Trophoblast cell (in vitro differentiated cells and primary cell): ENCODE results near the gene BMPR2.

Experiments used
- DNase-seq, 2 donors: peaks; one replicate each; pipeline ENCODE4 v3.0.0-alpha.2; 2016
- H2AFZ ChIP-seq: 2 replicates; pipeline ENCODE4 v1.6.1; 2013; ENCODE audit warnings: low read length, moderate library complexity, mild to moderate bottlenecking; ENCODE audit not compliant: insufficient read depth, poor library complexity
- H2AK5ac ChIP-seq: 2 replicates; pipeline ENCODE4 v1.6.1; 2013; ENCODE audit warnings: mild to moderate bottlenecking, low read length
- H2BK120ac ChIP-seq: 2 replicates; pipeline ENCODE4 v1.6.1; 2013; ENCODE audit warnings: low read length, mild to moderate bottlenecking, moderate library complexity; ENCODE audit not compliant: insufficient read depth, poor library complexity
- H2BK12ac ChIP-seq: 2 replicates; pipeline ENCODE4 v1.6.1; 2013; ENCODE audit warnings: mild to moderate bottlenecking, low read length, moderate library complexity
- H2BK5ac ChIP-seq: 2 replicates; pipeline ENCODE4 v1.6.1; 2013; ENCODE audit warnings: low read length, low read depth, moderate library complexity, mild to moderate bottlenecking; ENCODE audit not compliant: poor library complexity
- H3K14ac ChIP-seq: 2 replicates; pipeline ENCODE4 v1.6.1; 2013; ENCODE audit warnings: mild to moderate bottlenecking, low read length
- H3K18ac ChIP-seq: 2 replicates; pipeline ENCODE4 v1.6.1; 2013; ENCODE audit warnings: mild to moderate bottlenecking, low read length
- H3K23ac ChIP-seq: 2 replicates; pipeline ENCODE4 v1.6.1; 2013; ENCODE audit warnings: low read length
- H3K27ac ChIP-seq: 2 replicates; pipeline ENCODE4 v1.5.1; 2013; ENCODE audit warnings: low read depth, mild to moderate bottlenecking, inconsistent platforms, low read length, moderate library complexity
- H3K27me3 ChIP-seq: 2 replicates; pipeline ENCODE4 v1.6.1; 2013; ENCODE audit warnings: inconsistent platforms, mild to moderate bottlenecking, low read length, moderate library complexity; ENCODE audit not compliant: insufficient read depth
- H3K36me3 ChIP-seq, 2 experiments: 1 replicate in 1 of 2; 2 replicates in 1 of 2; pipeline ENCODE4 v1.6.1; 2013; ENCODE audit warnings: low read length in 2 of 2, mild to moderate bottlenecking in 2 of 2, moderate library complexity in 1 of 2; ENCODE audit not compliant: insufficient read depth in 2 of 2, control insufficient read depth in 1 of 2
- H3K4ac ChIP-seq: 2 replicates; pipeline ENCODE4 v1.6.1; 2013; ENCODE audit warnings: low read depth, mild to moderate bottlenecking, low read length, moderate library complexity
- H3K4me1 ChIP-seq, 2 experiments: 1 replicate in 1 of 2; 2 replicates in 1 of 2; pipeline ENCODE4 v1.6.1; 2013; ENCODE audit warnings: low read length in 2 of 2, mild to moderate bottlenecking in 2 of 2, moderate library complexity in 1 of 2; ENCODE audit not compliant: insufficient read depth in 2 of 2, control insufficient read depth in 1 of 2
- H3K4me2 ChIP-seq: 2 replicates; pipeline ENCODE4 v1.6.1; 2013; ENCODE audit warnings: inconsistent platforms, mild to moderate bottlenecking, low read length, moderate library complexity
- H3K4me3 ChIP-seq: 2 replicates; pipeline ENCODE4 v1.5.1; 2013; ENCODE audit warnings: mild to moderate bottlenecking, low read depth, low read length, inconsistent platforms
- H3K79me1 ChIP-seq: one replicate; pipeline ENCODE4 v1.6.1; 2013; ENCODE audit warnings: low read length
- H3K79me2 ChIP-seq: 2 replicates; pipeline ENCODE4 v1.6.1; 2013; ENCODE audit warnings: low read length, mild to moderate bottlenecking; ENCODE audit not compliant: control insufficient read depth, insufficient read depth, poor library complexity
- H3K9ac ChIP-seq: 2 replicates; pipeline ENCODE4 v1.6.1; 2013; ENCODE audit warnings: mild to moderate bottlenecking, low read length
- H3K9me3 ChIP-seq: 2 replicates; pipeline ENCODE4 v1.6.1; 2013; ENCODE audit warnings: low read depth, mild to moderate bottlenecking, control low read depth, inconsistent platforms, low read length; ENCODE audit not compliant: insufficient read depth
- H4K12ac ChIP-seq: 2 replicates; pipeline ENCODE4 v1.6.1; 2013; ENCODE audit warnings: low read depth, mild to moderate bottlenecking, low read length, moderate library complexity
- H4K8ac ChIP-seq: 2 replicates; pipeline ENCODE4 v1.6.1; 2013; ENCODE audit warnings: low read depth, mild to moderate bottlenecking, low read length, moderate library complexity
- H4K91ac ChIP-seq: one replicate; pipeline ENCODE4 v1.6.1; 2013; ENCODE audit warnings: low read depth, mild to moderate bottlenecking, low read length, moderate library complexity
- WGBS: extraction: QIAGEN DNeasy Blood & Tissue Kit; methylation state at CpG from one replicate; pipeline ENCODE4 v1.1.7; 2013; ENCODE audit warnings: missing lambda C conversion rate; ENCODE audit not compliant: insufficient read length, insufficient coverage; ENCODE audit errors: extremely low coverage; 5-methylcytosine and 5-hydroxymethylcytosine counted together

BMPR2 gene

DNA sequence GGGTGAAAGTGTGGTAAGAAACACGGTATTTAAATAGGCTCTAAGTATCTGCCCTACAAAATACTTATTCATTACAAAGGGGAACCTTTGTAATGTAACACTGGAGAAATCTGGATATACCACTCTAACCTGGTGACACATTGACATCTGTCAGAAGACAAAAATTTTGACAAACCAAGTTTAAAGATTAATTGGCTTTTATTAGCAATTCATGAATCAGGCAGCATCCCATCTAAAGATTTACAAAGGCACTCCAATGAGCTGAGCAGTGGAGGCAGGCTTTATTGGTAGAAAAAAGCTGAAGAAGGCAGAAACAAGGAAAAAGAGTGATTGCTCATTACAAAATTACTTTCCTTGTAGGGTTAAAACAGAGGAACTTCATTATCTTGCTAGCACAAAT lies 35.0 kb downstream of the BMPR2 start:
- peaks cover 0 to under 1% of the 10 kb centered on the region in 2 experiments for H3K36me3 ChIP-seq
- H4K91ac ChIP-seq = no peak overlapping the region
- peak overlapping the region; percentile 3 for H3K4ac ChIP-seq
- no peaks in the 10 kb centered on the region for H3K9me3 ChIP-seq
- H2BK5ac ChIP-seq = no peak overlapping the region
- H3K27ac ChIP-seq = no peak overlapping the region
- H3K14ac ChIP-seq = no peak overlapping the region
- H3K9ac ChIP-seq = no peak overlapping the region
- H3K4me1 ChIP-seq = no peaks in the 10 kb centered on the region
- H2AFZ ChIP-seq = no peak overlapping the region
- no peaks in the 10 kb centered on the region for H3K27me3 ChIP-seq
- DNase-seq = no peak
- no peaks in the 10 kb centered on the region for H3K79me1 ChIP-seq
- no peak overlapping the region for H2BK12ac ChIP-seq
- H2BK120ac ChIP-seq = no peak overlapping the region
- peaks cover 9% of the 10 kb centered on the region for H3K79me2 ChIP-seq
- no peak overlapping the region for H3K4me2 ChIP-seq
- no CpG with 5 or more reads among the region's 1 CpG for WGBS
- no peak overlapping the region for H4K8ac ChIP-seq
- no peak overlapping the region for H4K12ac ChIP-seq
- H3K4me3 ChIP-seq = no peak overlapping the region
- H3K23ac ChIP-seq = no peak overlapping the region
- no peak overlapping the region for H3K18ac ChIP-seq
- no peak overlapping the region for H2AK5ac ChIP-seq

GRCh38 chr2:202418027-202418426 lies 41.9 kb downstream of the BMPR2 start:
- Histone ChIP-seq H3K27ac (no peak overlapping the region), H2AFZ (no peak overlapping the region), H4K8ac (no peak overlapping the region), H2BK5ac (no peak overlapping the region), H3K79me2 (peaks cover 13% of the 10 kb centered on the region), H3K27me3 (no peaks in the 10 kb centered on the region), H3K18ac (no peak overlapping the region), H2AK5ac (no peak overlapping the region), H3K4me2 (no peak overlapping the region), H2BK12ac (no peak overlapping the region), H4K91ac (no peak overlapping the region), H3K36me3 (peaks cover 5% of the 10 kb centered on the region in 2 experiments), H3K9ac (no peak overlapping the region), H3K23ac (no peak overlapping the region), H3K4me1 (peaks cover 3 to 6% of the 10 kb centered on the region in 2 experiments), H3K14ac (no peak overlapping the region), H2BK120ac (no peak overlapping the region), H3K4me3 (no peak overlapping the region), H3K79me1 (no peaks in the 10 kb centered on the region), H4K12ac (no peak overlapping the region), H3K9me3 (no peaks in the 10 kb centered on the region), H3K4ac (peak overlapping the region; percentile 83)
- DNase-seq = no peak
- WGBS = no CpG with 5 or more reads among the region's 1 CpG

DNA sequence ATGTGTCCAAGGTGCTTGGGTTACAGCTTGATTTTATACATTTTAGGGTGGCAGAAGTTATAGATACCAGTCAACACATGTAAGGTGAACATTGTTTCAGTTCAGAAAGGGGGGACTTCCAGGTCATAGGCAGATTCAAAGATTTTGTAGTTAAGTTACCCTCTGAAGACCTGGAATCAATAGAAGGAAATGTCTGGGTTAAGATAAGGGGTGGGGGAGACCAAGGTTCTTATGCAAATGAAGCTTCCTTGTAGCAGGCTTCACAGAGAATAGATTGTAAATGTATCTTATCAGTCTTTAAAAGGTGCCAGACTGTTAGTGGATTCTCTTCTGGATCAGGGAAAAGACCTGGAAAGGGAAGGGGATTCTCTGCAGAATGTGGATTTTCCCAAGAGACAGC lies 42.4 kb downstream of the BMPR2 start:
- H3K9me3 ChIP-seq = no peaks in the 10 kb centered on the region
- H2BK12ac ChIP-seq = no peak overlapping the region
- H4K12ac ChIP-seq = no peak overlapping the region
- no peak overlapping the region for H2BK5ac ChIP-seq
- no peaks in the 10 kb centered on the region for H3K27me3 ChIP-seq
- no peak overlapping the region for H3K4me2 ChIP-seq
- H3K4ac ChIP-seq = peak overlapping the region; percentile 93
- H3K4me1 ChIP-seq = peaks cover 3 to 6% of the 10 kb centered on the region in 2 experiments
- H3K27ac ChIP-seq = no peak overlapping the region
- no peak overlapping the region for H2AK5ac ChIP-seq
- H4K91ac ChIP-seq = no peak overlapping the region
- H2AFZ ChIP-seq = no peak overlapping the region
- peaks cover 5% of the 10 kb centered on the region in 2 experiments for H3K36me3 ChIP-seq
- peaks cover 18% of the 10 kb centered on the region for H3K79me2 ChIP-seq
- H3K79me1 ChIP-seq = no peaks in the 10 kb centered on the region
- no peak overlapping the region for H3K18ac ChIP-seq
- no peak overlapping the region for H3K4me3 ChIP-seq
- H4K8ac ChIP-seq = no peak overlapping the region
- no peak overlapping the region for H2BK120ac ChIP-seq
- no peak overlapping the region for H3K14ac ChIP-seq
- H3K9ac ChIP-seq = no peak overlapping the region
- no peak for DNase-seq
- no peak overlapping the region for H3K23ac ChIP-seq

DNA sequence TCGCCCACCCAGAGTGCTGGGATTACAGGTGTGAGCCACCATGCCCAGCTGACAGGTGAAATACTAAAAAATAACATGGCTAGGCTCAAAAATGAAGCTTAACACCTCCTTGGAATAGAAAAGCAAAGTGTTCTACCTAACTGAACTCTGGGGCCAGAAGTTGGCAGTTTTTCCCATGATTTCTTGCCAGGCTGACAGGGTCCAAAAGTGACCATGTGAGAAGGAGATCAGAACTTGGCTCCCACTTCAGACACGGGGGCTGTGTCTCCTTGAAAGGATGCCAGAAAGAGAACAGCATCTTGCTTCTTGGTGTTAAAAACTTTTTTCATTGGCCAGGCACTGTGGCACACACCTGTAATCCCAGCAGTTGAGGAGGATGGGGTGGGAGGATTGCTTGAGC lies 47.0 kb downstream of the BMPR2 start:
- peaks cover 30% of the 10 kb centered on the region for H3K79me2 ChIP-seq
- no peak overlapping the region for H2BK12ac ChIP-seq
- H2BK120ac ChIP-seq = no peak overlapping the region
- no peak overlapping the region for H4K91ac ChIP-seq
- H3K27ac ChIP-seq = no peak overlapping the region
- no peak overlapping the region for H3K23ac ChIP-seq
- no peaks in the 10 kb centered on the region for H3K79me1 ChIP-seq
- no peak for DNase-seq
- no peak overlapping the region for H3K4me3 ChIP-seq
- peaks cover 0 to 5% of the 10 kb centered on the region in 2 experiments for H3K36me3 ChIP-seq
- peak overlapping the region; percentile 91 for H3K4ac ChIP-seq
- H3K9ac ChIP-seq = no peak overlapping the region
- H3K4me2 ChIP-seq = no peak overlapping the region
- H2BK5ac ChIP-seq = no peak overlapping the region
- no peaks in the 10 kb centered on the region for H3K9me3 ChIP-seq
- H3K27me3 ChIP-seq = no peaks in the 10 kb centered on the region
- peaks cover 0 to 8% of the 10 kb centered on the region in 2 experiments for H3K4me1 ChIP-seq
- no peak overlapping the region for H4K8ac ChIP-seq
- H4K12ac ChIP-seq = no peak overlapping the region
- no peak overlapping the region for H2AFZ ChIP-seq
- H3K18ac ChIP-seq = no peak overlapping the region
- H2AK5ac ChIP-seq = no peak overlapping the region
- WGBS = no CpG with 5 or more reads among the region's 2 CpGs
- H3K14ac ChIP-seq = no peak overlapping the region
